Measurements from ENCODE around the gene ZNF652.

- no peak for TF ChIP-seq CTCF (IDR thresholded peaks at IDR 0.05)
- no peak for TF ChIP-seq POLR2AphosphoS5 (IDR thresholded peaks at IDR 0.05)
Measured at GRCh38 chr17:49404906-49405305, 42.9 kb upstream of the ZNF652 start.
